K562 (cell line): ENCODE measurements around the gene WTAP. TPM values are rescaled to one million over a fixed set of nuclear protein-coding genes. Genes with fewer than 3 reads are reported as not detected.
A peak's percentile ranks its signal among the peaks of the same experiment; 100 is the strongest.

Experiments used
- ATAC-seq: fragments of 200-7000 bp; cut with Tn5 transposase; 3 replicates; pipeline ENCODE4 v1.9.1; 2020; ENCODE audit warnings: moderate library complexity
- BruUV-seq: library from RNA; stranded (reverse); fragments of 400-500 nt; replicated peaks from 2 replicates; lab custom pipeline; 2021; lab: Mats Ljungman, UMichigan
- CTCF ChIA-PET: fragments of 300-600 bp; formaldehyde crosslinking; extraction: SDS; loops from one replicate; lab custom pipeline; 2021; ENCODE audit warnings: low intra/inter-chr PET ratio; lab: Yijun Ruan, JAX
- POLR2A ChIA-PET: fragments of 300-600, 350-650 bp; sonication (Branson Sonifier 250); formaldehyde crosslinking; extraction: SDS; loops from one replicate; lab custom pipeline; 2021; ENCODE audit warnings: antibody characterized with exemption, inconsistent platforms; lab: Yijun Ruan, JAX
- DNase-seq, 4 experiments: peaks; one replicate each; pipeline versions ENCODE4 v3.0.0 to v3.0.0-alpha.2; 2011 to 2018; ENCODE audit warnings: low spot score in 3 of 4, mixed read lengths in 3 of 4; ENCODE audit errors: extremely low read depth in 1 of 4
- FAIRE-seq: peaks from 2 replicates; lab custom pipeline; 2011; peaks lifted over from hg19 to GRCh38; lab: Jason Lieb, UNC
- H2AFZ ChIP-seq: 2 replicates; pipeline ENCODE4 v1.6.0; 2011; ENCODE audit warnings: low read depth, low read length, control low read depth, inconsistent platforms
- H3K27ac ChIP-seq: fragments of 200-600 bp; 3 replicates; pipeline ENCODE4 v1.8.0; 2011; ENCODE audit warnings: low read depth, mild to moderate bottlenecking, control low read depth, inconsistent platforms, low read length, moderate library complexity, mixed read lengths; ENCODE audit errors: extremely low read depth
- H3K27me3 ChIP-seq, 2 experiments: fragments of 300-600 bp in 1 of 2; 2 replicates in 1 of 2; 3 replicates in 1 of 2; pipeline versions ENCODE4 v1.6.0 to v1.8.0; 2011; ENCODE audit warnings: inconsistent platforms in 2 of 2, low read length in 2 of 2, mild to moderate bottlenecking in 1 of 2, mixed read lengths in 1 of 2, moderate library complexity in 1 of 2; ENCODE audit not compliant: control insufficient read depth in 2 of 2, insufficient read depth in 2 of 2
- H3K36me3 ChIP-seq: fragments of 300-600 bp; 3 replicates; pipeline ENCODE4 v1.8.0; 2011; ENCODE audit warnings: mild to moderate bottlenecking, low read length, inconsistent platforms; ENCODE audit not compliant: control insufficient read depth, insufficient read depth
- H3K4me1 ChIP-seq, 2 experiments: fragments of 200-600 bp in 1 of 2; replicated peaks in 1 of 2; 2 replicates in 1 of 2; 3 replicates in 1 of 2; pipeline versions ENCODE4 v1.5.1 to v1.8.0; 2011; ENCODE audit warnings: inconsistent platforms in 2 of 2, low read length in 2 of 2, mild to moderate bottlenecking in 1 of 2, mixed read lengths in 1 of 2, moderate library complexity in 1 of 2; ENCODE audit not compliant: control insufficient read depth in 2 of 2, insufficient read depth in 2 of 2
- H3K4me2 ChIP-seq: 2 replicates; pipeline ENCODE4 v1.6.1; 2011; ENCODE audit warnings: low read length, control low read depth, inconsistent platforms, mixed read lengths; ENCODE audit not compliant: insufficient read depth
- H3K4me3 ChIP-seq: fragments of 200-600 bp; sonication (generic), shearing (Covaris generic); 2 replicates; pipeline ENCODE4 v1.5.1; 2016; ENCODE audit warnings: control low read depth, inconsistent platforms
- H3K79me2 ChIP-seq: fragments of 200-600 bp; 3 replicates; pipeline ENCODE4 v1.8.0; 2011; ENCODE audit warnings: low read length, inconsistent platforms; ENCODE audit not compliant: control insufficient read depth, insufficient read depth
- H3K9ac ChIP-seq, 2 experiments: 2 replicates each; pipeline versions ENCODE4 v1.6.0 to v1.6.1; 2011; ENCODE audit warnings: low read depth in 2 of 2, low read length in 2 of 2, control low read depth in 1 of 2, inconsistent platforms in 1 of 2, mild to moderate bottlenecking in 1 of 2, mixed read lengths in 1 of 2; ENCODE audit not compliant: insufficient read depth in 1 of 2
- H3K9me1 ChIP-seq: one replicate; pipeline ENCODE4 v1.6.0; 2011; ENCODE audit warnings: inconsistent platforms, mild to moderate bottlenecking, low read length, moderate library complexity; ENCODE audit not compliant: control insufficient read depth, insufficient read depth
- H3K9me3 ChIP-seq: replicated peaks from 2 replicates; pipeline ENCODE4 v1.5.1; 2011; ENCODE audit warnings: low read depth, low read length, inconsistent platforms; ENCODE audit not compliant: control insufficient read depth, insufficient read depth
- H4K20me1 ChIP-seq: replicated peaks from 2 replicates; pipeline ENCODE4 v1.6.1; 2011; ENCODE audit warnings: low read length, inconsistent platforms, mixed read lengths; ENCODE audit not compliant: control insufficient read depth, insufficient read depth
- ATF1 ChIP-seq, 2 experiments: fragments of 450-650 bp in 1 of 2; IDR thresholded peaks; 2 replicates each; pipeline ENCODE4 v1.6.1; 2016; ENCODE audit warnings: missing compliant biosample characterization in 1 of 2, missing genetic modification characterization in 1 of 2
- BHLHE40 ChIP-seq: IDR thresholded peaks from 2 replicates; pipeline ENCODE4 v1.6.1; 2011; ENCODE audit warnings: low read length, improper control_type of control experiment
- FOXA1 ChIP-seq: fragments of 450-650 bp; IDR thresholded peaks from 2 replicates; pipeline ENCODE4 v1.6.1; 2016; ENCODE audit warnings: mild to moderate bottlenecking, borderline replicate concordance
- LARP7 ChIP-seq: fragments of 450-650 bp; IDR thresholded peaks from 2 replicates; pipeline ENCODE4 v1.6.1; 2016
- MYC ChIP-seq, 2 experiments: fragments of 250-450 bp in 1 of 2; sonication (Bioruptor Pico) in 1 of 2; IDR thresholded peaks; 2 replicates each; pipeline versions ENCODE4 v1.5.1 to v1.6.1; 2012 to 2021; ENCODE audit warnings: low read depth in 2 of 2, borderline replicate concordance in 1 of 2, improper control_type of control experiment in 1 of 2, low read length in 1 of 2, mild to moderate bottlenecking in 1 of 2, moderate library complexity in 1 of 2
- REST ChIP-seq, 2 experiments: fragments of 450-650 bp; formaldehyde crosslinking in 1 of 2; IDR thresholded peaks; 2 replicates each; pipeline versions ENCODE4 v1.4.0 to v1.6.1; 2014 to 2020; ENCODE audit warnings: mild to moderate bottlenecking in 2 of 2, borderline replicate concordance in 1 of 2, low read depth in 1 of 2
- ZBED1 ChIP-seq: IDR thresholded peaks from 2 replicates; pipeline ENCODE4 v1.6.1; 2014
- ZNF584 ChIP-seq: fragments of 200-800 bp; sonication (Bioruptor generic); IDR thresholded peaks from 2 replicates; pipeline ENCODE4 v1.6.1; 2016; ENCODE audit warnings: low read depth, mild to moderate bottlenecking, missing genetic modification characterization, missing compliant biosample characterization
- WGBS: fragments of 100-300 bp; shearing (Covaris generic); methylation state at CpG from one replicate; pipeline ENCODE4 v1.1.6; 2016; ENCODE audit warnings: low coverage, mixed read lengths; ENCODE audit not compliant: insufficient coverage; ENCODE audit errors: missing lambda C conversion rate; 5-methylcytosine and 5-hydroxymethylcytosine counted together
- in situ Hi-C: fragments of 300-500 bp; cut with MboI; formaldehyde crosslinking; loops from 4 replicates; pipeline ENCODE4 v1.15.0; 2018; ENCODE audit warnings: inconsistent platforms, mixed read lengths
- intact Hi-C: fragments of 100-400 bp; cut with micrococcal nuclease; formaldehyde crosslinking; loops from 2 replicates; pipeline ENCODE4 v1.14.2; 2022
- polyA plus RNA-seq, 8 experiments: library from polyadenylated mRNA; depleted of rRNA in 4 of 8; stranded (reverse) in 5 of 8; unstranded in 3 of 8; fragments of >200 nt; fragmentation: Nextera tagmentation in 2 of 8; fragmentation: Illumina TruSeq in 1 of 8; extraction: Ambion mirVana in 2 of 8; extraction: Trizol in 1 of 8; gene quantifications; 2 replicates each; pipeline versions ENCODE4 v1.2.1 to v1.2.3, GENCODE V29; 2011 to 2014; ENCODE audit warnings: inconsistent platforms in 1 of 8, missing spikeins in 1 of 8
- total RNA-seq, 7 experiments: library from RNA; depleted of rRNA in 6 of 7; stranded (reverse); fragments of >200 nt in 6 of 7; fragmentation: Illumina TruSeq in 2 of 7; extraction: Trizol in 2 of 7; gene quantifications; 2 replicates each; pipeline versions ENCODE4 v1.2.1 to v1.2.3, GENCODE V29; 2011 to 2021; ENCODE audit warnings: low replicate concordance in 1 of 7

WTAP gene
- total and polyA plus RNA-seq, 9 of the 15 experiments (the other 6 are each of a cell fraction or from before 2014, with no cell fraction given), result 52.4 to 156 (median 110) TPM

GRCh38 chr6:159761129-159761872 is 34.0 kb downstream of the WTAP start (continued):
- TF ChIP-seq MYC (IDR thresholded peaks at IDR 0.05; ENCODE audit: low read depth, low read length) (no peak), MYC (CRISPR knock-in tag; IDR thresholded peaks at IDR 0.05; ENCODE audit: borderline replicate concordance, low read depth) (peak; percentile 38; the same call in 1 of the 2 replicates)

GRCh38 chr6:159761873-159762680 is 34.8 kb downstream of the WTAP start, which contains the start of gene ACAT2:
Gene ACAT2, plus strand, starts transcription at chr6:159762045. Its CDS starts 43 bp downstream, at chr6:159762088.
- Histone ChIP-seq H3K4me2 (peak within 1 kb of the TSS; percentile 98), H3K9ac (peak within 1 kb of the TSS; percentile 87 to 100), H3K9me1 (no peaks in the 10 kb centered on the region), H3K4me3 (peak within 1 kb of the TSS; percentile 66), H3K27ac (peak within 1 kb of the TSS; percentile 87), H3K4me1 (peaks cover 16 to 26% of the 10 kb centered on the region in 2 experiments; a peak in 4 of 5 replicates), H2AFZ (peak within 1 kb of the TSS; percentile 98), H3K9me3 (no peaks in the 10 kb centered on the region), H3K27me3 (no peaks in the 10 kb centered on the region), H3K79me2 (peaks cover 28% of the 10 kb centered on the region), H3K36me3 (peaks cover 67% of the 10 kb centered on the region), H4K20me1 (no peaks in the 10 kb centered on the region)
- CTCF ChIA-PET, result no interaction called here
- peak; percentile 98 for ATAC-seq
- in situ Hi-C loops (no loop called here), intact Hi-C loops (loop anchor here (1.0 to 2.0 kb wide), 3 partner anchors 27 to 69 kb away; partner anchors contain the start of genes SOD2, TCP1 and WTAP)
- DNase-seq, result peak; percentile 98 to 100 (median 99)
- BruUV-seq, result no TSS peak
- FAIRE-seq, result peak; percentile 94
- under 1% methylated on average over 57 of the region's 76 CpGs for WGBS
- POLR2A ChIA-PET, result interaction anchor here (0.5 to 2.3 kb wide), 15 partner anchors 8 to 267 kb away, joined by 3 to 14 read pairs (median 5); partner anchors contain the start of genes SOD2 and WTAP
- no peak for TF ChIP-seq ZNF584 (CRISPR knock-in tag)
- TF ChIP-seq ZBED1, result no peak
- TF ChIP-seq ATF1 (CRISPR knock-in tag; IDR thresholded peaks at IDR 0.05), result no peak; the same call in 1 of the 2 replicates
- peak; percentile 94 for TF ChIP-seq ATF1 (tag; IDR thresholded peaks at IDR 0.05)
- TF ChIP-seq REST (IDR thresholded peaks at IDR 0.05; ENCODE audit: borderline replicate concordance), result no peak; the same call in 1 of the 2 replicates
- TF ChIP-seq REST (CRISPR knock-in tag; IDR thresholded peaks at IDR 0.05; ENCODE audit: low read depth), result peak; percentile 84; the same call in 1 of the 2 replicates
- TF ChIP-seq FOXA1, result no peak
- peak; percentile 43; the same call in 1 of the 2 replicates for TF ChIP-seq LARP7
- TF ChIP-seq BHLHE40, result peak; percentile 24
